Heart left ventricle (tissue), 16 donors: ENCODE results near the gene ANAPC10. TPM values are rescaled to one million over a fixed set of nuclear protein-coding genes. Genes with fewer than 3 reads are reported as not detected.

Source experiments
- ATAC-seq, 4 donors: fragments of 200-7000 bp; cut with Tn5 transposase; one replicate each; pipeline ENCODE4 v1.9.1; 2020 to 2022; ENCODE audit warnings: moderate library complexity in 4 of 4, mild to moderate bottlenecking in 3 of 4, moderate number of reproducible peaks in 1 of 4
- DNase-seq, 5 donors: peaks; one replicate each; pipeline ENCODE4 v3.0.0-alpha.2; 2020
- H3K27ac ChIP-seq, 12 donors: fragments of 200-600 bp; sonication (generic) in 4 of 12; one replicate each; pipeline versions ENCODE4 v1.5.0 to v1.8.0; 2016 to 2022; ENCODE audit warnings: mild to moderate bottlenecking in 2 of 12
- H3K27me3 ChIP-seq, 9 donors: fragments of 200-600 bp; sonication (generic) in 2 of 9; one replicate each; pipeline versions ENCODE4 v1.5.1 to v1.8.0; 2016 to 2022; ENCODE audit warnings: mild to moderate bottlenecking in 3 of 9
- H3K36me3 ChIP-seq, 9 donors: fragments of 200-600 bp; sonication (generic) in 2 of 9; one replicate each; pipeline versions ENCODE4 v1.5.0 to v1.8.0; 2018 to 2022; ENCODE audit warnings: mild to moderate bottlenecking in 2 of 9
- H3K4me1 ChIP-seq, 12 donors: fragments of 200-600 bp; sonication (generic) in 4 of 12; one replicate each; pipeline versions ENCODE4 v1.5.0 to v1.8.0; 2016 to 2022; ENCODE audit warnings: mild to moderate bottlenecking in 3 of 12
- H3K4me3 ChIP-seq, 12 donors: fragments of 200-600 bp; sonication (generic) in 4 of 12; one replicate each; pipeline versions ENCODE4 v1.5.0 to v1.8.0; 2017 to 2022; ENCODE audit warnings: mild to moderate bottlenecking in 9 of 12, moderate library complexity in 4 of 12
- H3K9me3 ChIP-seq, 12 donors: fragments of 200-600 bp; sonication (generic) in 4 of 12; one replicate each; pipeline versions ENCODE4 v1.5.0 to v1.8.0; 2016 to 2022; ENCODE audit warnings: mild to moderate bottlenecking in 1 of 12
- CTCF ChIP-seq, 12 donors: fragments of 200-600 bp; sonication (generic) in 4 of 12; IDR thresholded peaks; one replicate each; pipeline versions ENCODE4 v1.5.0 to v1.8.0; 2018 to 2022; ENCODE audit warnings: antibody characterized with exemption in 12 of 12, mild to moderate bottlenecking in 5 of 12
- POLR2A ChIP-seq, 2 donors: fragments of 450-650 bp; IDR thresholded peaks; one replicate each; pipeline ENCODE4 v1.6.1; 2017; ENCODE audit warnings: antibody characterized with exemption in 2 of 2, mild to moderate bottlenecking in 2 of 2, moderate library complexity in 2 of 2
- WGBS, 4 donors: extraction: QIAGEN DNeasy Blood & Tissue Kit in 2 of 4; methylation state at CpG; one replicate each; pipeline versions ENCODE4 v1.1.5 to v1.1.7; 2013 to 2018; 5-methylcytosine and 5-hydroxymethylcytosine counted together
- intact Hi-C, 10 donors: fragments of 100-400 bp; cut with DNase I; formaldehyde crosslinking; loops; one replicate each; pipeline versions ENCODE4 v1.11.1 to v1.14.2; 2022
- polyA plus RNA-seq, 2 donors: library from polyadenylated mRNA; stranded (reverse); fragments of 200-250 nt; gene quantifications; one replicate each; pipeline ENCODE4 v1.2.3, GENCODE V29; 2013
- total RNA-seq, 9 donors: library from RNA; depleted of rRNA in 2 of 9; stranded (reverse); fragments of >200 nt in 2 of 9; fragmentation: NEBNext Ultra II Directional in 3 of 9; extraction: Animal tissue kit (Norgen Biotek cat#: 25700) in 3 of 9; gene quantifications; one replicate each; pipeline versions ENCODE4 v1.1.0 to v1.2.4, GENCODE V29; 2016 to 2023
- donor health status: ischemic (EF 13 %, LVEDD 7.1; RV severe dilation, severe dysfunction).
- donor health status: healthy with polysubstance abuse.
- donor health status: DM: no; HTN: yes; CAD: no.
- donor health status: DM: no; HTN: no; CAD: no.
- donor health status: ischemic (EF 25% LVEDD 6.9; RV normal size, moderate dysfunction).
- donor health status: ischemic (EF 25% LVEDD 5.7; RV mildly dilated, moderate dysfunction).
- donor health status: healthy.
- donor health status: DM: yes; HTN: yes; CAD: no.
- donor health status: ischemic (EF 35%, LVEDD 5.7; RV mildly dilated, moderate dysfunction).
- donor health status: nonischemic (EF 11% LVEDD 7.7; RV severe dilation, severe dysfunction).
- donor health status: DM: yes; HTN: yes; CAD: no.
- donor health status: PGD.
- donor health status: ischemic (EF 29% LVEDD 5.4; RV normal size, mild dysfunction).
- donor health status: nonischemic (EF 23%, LVEDD 6.1; RV moderate dilation, normal function).

Gene ANAPC10
- total and polyA plus RNA-seq, 11 donors, result 12.3 to 26.9 (median 13.6) TPM

- DNase-seq, result no peak
- Histone ChIP-seq H3K4me3 (peak overlapping the region in 9 of 12 donors; percentile 60 to 82 (median 74)), H3K36me3 (peaks cover 0 to 20% (median 18%) of the 10 kb centered on the region in 9 donors), H3K27ac (peak overlapping the region in 3 of 12 donors; percentile 90 to 95 (median 91)), H3K27me3 (no peaks in the 10 kb centered on the region), H3K9me3 (no peaks in the 10 kb centered on the region), H3K4me1 (peaks cover 3 to 64% (median 33%) of the 10 kb centered on the region in 12 donors)
- intact Hi-C loops, result loop anchor here in 3 of 10 donors (5.0 to 10.0 kb wide), 2 partner anchors 513 to 925 kb away; no protein-coding TSS in a partner anchor
- 28 to 37% (median 32%) methylated on average over 5 of the region's 5 CpGs for whole genome bisulfite sequencing, 4 donors
- TF ChIP-seq POLR2A (IDR thresholded peaks at IDR 0.05) (no peak), CTCF (IDR thresholded peaks at IDR 0.05) (no peak)
- ATAC-seq, result no peak
These were observed 1.7 kb upstream of the ANAPC10 start for GRCh38 chr4:145099653-145100052.

DNA sequence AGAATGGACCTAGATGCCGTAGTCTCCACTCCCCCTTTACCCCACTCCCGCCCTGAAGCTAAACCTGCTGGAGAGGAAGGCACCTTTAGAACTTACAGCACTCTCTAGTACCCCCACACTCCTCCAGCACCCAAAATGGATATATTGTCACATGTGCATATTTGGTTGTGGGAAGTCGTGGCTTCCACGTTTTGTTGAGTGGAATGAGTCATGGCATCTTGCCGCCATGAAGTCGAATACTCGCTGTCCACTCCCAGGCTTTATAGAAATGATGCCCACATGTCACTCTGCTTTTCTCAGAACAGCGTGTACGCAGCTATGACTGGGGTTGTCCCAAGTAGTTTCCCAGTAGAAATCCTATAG, 660 bp upstream of the ANAPC10 start:
- Histone ChIP-seq H3K27me3 (no peaks in the 10 kb centered on the region), H3K36me3 (peaks cover 0 to 23% (median 22%) of the 10 kb centered on the region in 9 donors), H3K27ac (peak overlapping the region; percentile 73 to 95 (median 91)), H3K9me3 (peaks cover 0 to 7% (median 2%) of the 10 kb centered on the region in 12 donors), H3K4me1 (peaks cover 3 to 61% (median 33%) of the 10 kb centered on the region in 12 donors), H3K4me3 (peak overlapping the region; percentile 58 to 82 (median 70))
- DNase-seq (peak in 4 of 5 donors; percentile 26 to 43 (median 34)), ATAC-seq (peak in 3 of 4 donors; percentile 48 to 54 (median 49))
- no peak for TF ChIP-seq POLR2A (IDR thresholded peaks at IDR 0.05)
- TF ChIP-seq CTCF (IDR thresholded peaks at IDR 0.05), result no peak
- 0 to 1% (median 0%) methylated on average over 9 of the region's 9 CpGs for WGBS, 4 donors
- intact Hi-C loops, result loop anchor here in 3 of 10 donors (5.0 to 10.0 kb wide), 2 partner anchors 514 to 924 kb away; no protein-coding TSS in a partner anchor

- no peak for DNase-seq
- intact Hi-C loops, result loop anchor here in 3 of 10 donors (5.0 to 10.0 kb wide), 2 partner anchors 515 to 923 kb away; no protein-coding TSS in a partner anchor
- Histone ChIP-seq H3K36me3 (peaks cover 0 to 36% (median 33%) of the 10 kb centered on the region in 9 donors), H3K4me1 (peaks cover 3 to 48% (median 33%) of the 10 kb centered on the region in 12 donors), H3K9me3 (peaks cover 0 to 14% (median 2%) of the 10 kb centered on the region in 12 donors), H3K27ac (peak overlapping the region; percentile 73 to 95 (median 91)), H3K27me3 (no peaks in the 10 kb centered on the region), H3K4me3 (peak overlapping the region; percentile 58 to 82 (median 70))
- no peak for TF ChIP-seq POLR2A (IDR thresholded peaks at IDR 0.05)
- TF ChIP-seq CTCF (IDR thresholded peaks at IDR 0.05), result peak in 1 of 12 donors; percentile 23
- 7 to 11% (median 9%) methylated on average over 10 of the region's 10 CpGs for WGBS, 4 donors
- no peak for ATAC-seq
These were observed 620 bp downstream of the ANAPC10 start for GRCh38 chr4:145097331-145097820.

- intact Hi-C loops, result loop anchor here in 2 of 10 donors (10.0 kb wide), 1 partner anchor 919 kb away; no protein-coding TSS in a partner anchor
These were observed 4.4 kb downstream of the ANAPC10 start for GRCh38 chr4:145093638-145094037.

More at GRCh38 chr4:145093638-145094037, 4.4 kb downstream of the ANAPC10 start:
- Histone ChIP-seq H3K27me3 (no peaks in the 10 kb centered on the region), H3K4me3 (no peak overlapping the region), H3K9me3 (peaks cover 0 to 14% (median 2%) of the 10 kb centered on the region in 12 donors), H3K36me3 (peaks cover 0 to 73% (median 66%) of the 10 kb centered on the region in 9 donors), H3K4me1 (peaks cover 0 to 22% (median 10%) of the 10 kb centered on the region in 12 donors), H3K27ac (no peak overlapping the region)
- no peak for TF ChIP-seq CTCF (IDR thresholded peaks at IDR 0.05)
- TF ChIP-seq POLR2A (IDR thresholded peaks at IDR 0.05), result no peak
- ATAC-seq (no peak), DNase-seq (no peak)
- WGBS, 4 donors, result 94 to 100% (median 98%) methylated on average over 2 of the region's 2 CpGs
